GM21423 (cell line): Measurements from ENCODE around the gene ANGPT4.
"Not testable (repeated sequence)": the region's sequence is repeated elsewhere in the genome, so short reads cannot be mapped to it uniquely, and the experiment has no call there.

ENCODE experiments used
- ATAC-seq: cut with Tn5 transposase; IDR thresholded peaks from one replicate; pipeline ENCODE4 v1.9.1; 2021; ENCODE audit warnings: mild to moderate bottlenecking, moderate library complexity; ENCODE audit not compliant: unreplicated experiment

Gene ANGPT4

GRCh38 chr20:877814-878213 is 38.3 kb downstream of the ANGPT4 start:
- ATAC-seq, result no peak

GRCh38 chr20:875115-875514 is 41.0 kb downstream of the ANGPT4 start:
- ATAC-seq, result no peak

- no peak for ATAC-seq
Measured at GRCh38 chr20:873875-874607, 42.1 kb downstream of the ANGPT4 start.

- ATAC-seq, result no peak
Measured at GRCh38 chr20:872855-873520, 43.1 kb downstream of the ANGPT4 start.

GRCh38 chr20:871948-872347 is 44.2 kb downstream of the ANGPT4 start:
- no peak for ATAC-seq

GRCh38 chr20:871436-871835 is 44.7 kb downstream of the ANGPT4 start:
- ATAC-seq, result no peak

GRCh38 chr20:870758-871157 is 45.4 kb downstream of the ANGPT4 start:
- no peak for ATAC-seq

GRCh38 chr20:869606-870005 is 46.5 kb downstream of the ANGPT4 start:
- no peak for ATAC-seq

GRCh38 chr20:868279-868678 is 47.9 kb downstream of the ANGPT4 start:
- ATAC-seq, result no peak

- no peak for ATAC-seq
Measured at GRCh38 chr20:865440-865839, 50.7 kb downstream of the ANGPT4 start.

- ATAC-seq, result no peak
Measured at GRCh38 chr20:860891-861290, 55.2 kb downstream of the ANGPT4 start.

GRCh38 chr20:859751-860231 is 56.3 kb downstream of the ANGPT4 start:
- no peak for ATAC-seq

GRCh38 chr20:858011-858410 is 58.1 kb downstream of the ANGPT4 start:
- no peak for ATAC-seq

GRCh38 chr20:856361-856775 is 59.8 kb downstream of the ANGPT4 start:
- no peak for ATAC-seq

- no peak for ATAC-seq
Measured at GRCh38 chr20:855466-856360, 60.4 kb downstream of the ANGPT4 start.

GRCh38 chr20:854601-855000 is 61.5 kb downstream of the ANGPT4 start:
- ATAC-seq, result no peak

GRCh38 chr20:853406-853996 is 62.6 kb downstream of the ANGPT4 start:
- ATAC-seq, result no peak

GRCh38 chr20:848731-849130 is 67.4 kb downstream of the ANGPT4 start:
- not testable (repeated sequence) for ATAC-seq

- ATAC-seq, result no peak
Measured at GRCh38 chr20:848193-848592, 67.9 kb downstream of the ANGPT4 start.

GRCh38 chr20:846894-847278 is 69.2 kb downstream of the ANGPT4 start:
- no peak for ATAC-seq
